ENCODE measurements around the gene TBX18. TPM values are rescaled to one million over a fixed set of nuclear protein-coding genes. Genes with fewer than 3 reads are reported as not detected.
A peak's percentile ranks its signal among the peaks of the same experiment; 100 is the strongest.

The TBX18 gene
- total RNA-seq, 1 experiment from 2014 or later: not detected

DNA sequence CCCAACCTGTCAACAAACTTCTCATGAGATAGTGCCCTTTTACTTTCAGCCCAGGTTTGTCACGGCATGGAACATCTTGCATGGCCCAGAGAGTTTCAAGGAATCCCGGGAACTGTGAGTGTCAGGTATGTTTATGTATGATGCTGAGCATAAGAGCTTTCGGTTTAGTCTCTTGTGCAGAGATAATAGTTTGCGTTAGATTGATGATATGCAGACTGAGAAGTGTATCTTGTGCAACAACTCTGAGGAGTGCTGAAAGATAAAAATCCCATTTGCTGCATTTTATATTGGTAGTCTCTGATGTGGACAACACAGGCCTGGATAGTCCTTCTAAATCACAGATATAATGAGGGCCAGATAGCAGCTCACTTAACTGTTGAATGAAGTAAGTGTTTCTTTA is 99.0 kb downstream of the TBX18 start:
- Histone ChIP-seq H2BK15ac (ENCODE audit: low read depth, low read length) (no peak overlapping the region), H3K14ac (ENCODE audit: insufficient read depth, low read length) (no peak overlapping the region), H3K79me2 (ENCODE audit: insufficient read depth, low read length) (no peaks in the 10 kb centered on the region), H3K9ac (ENCODE audit: extremely low read depth, insufficient read length, low read length) (no peak overlapping the region), H3K4ac (ENCODE audit: low read depth, low read length) (no peak overlapping the region), H2AK5ac (ENCODE audit: insufficient read length, low read length) (no peak overlapping the region), H3K23ac (ENCODE audit: insufficient read length, low read depth, low read length) (no peak overlapping the region), H2BK20ac (ENCODE audit: low read depth, low read length, poor library complexity, severe bottlenecking) (no peak overlapping the region), H3K56ac (ENCODE audit: insufficient read length, low read depth, low read length) (no peak overlapping the region), H3K79me1 (ENCODE audit: insufficient read depth, low read depth, low read length, poor library complexity, severe bottlenecking) (no peaks in the 10 kb centered on the region), H4K5ac (ENCODE audit: insufficient read length, low read depth, low read length) (no peak overlapping the region), H3K4me1 (ENCODE audit: insufficient read depth, low read length) (no peaks in the 10 kb centered on the region), H3T11ph (ENCODE audit: low read length) (no peak overlapping the region), H2BK12ac (ENCODE audit: insufficient read length, low read depth, low read length) (no peak overlapping the region), H3K27ac (ENCODE audit: insufficient read length, low read depth, low read length) (no peak overlapping the region), H4K8ac (replicated peaks; ENCODE audit: insufficient read length, low read depth, low read length) (no peak overlapping the region), H3K18ac (ENCODE audit: insufficient read length, low read depth, low read length) (no peak overlapping the region), H3K23me2 (ENCODE audit: insufficient read length, low read depth, low read length, poor library complexity, severe bottlenecking) (no peaks in the 10 kb centered on the region), H2BK120ac (ENCODE audit: low read depth, low read length, poor library complexity, severe bottlenecking) (no peak overlapping the region), H4K20me1 (ENCODE audit: control insufficient read depth, insufficient read depth, insufficient read length) (no peaks in the 10 kb centered on the region), H2BK5ac (ENCODE audit: insufficient read length, low read length) (no peak overlapping the region), H3K27me3 (ENCODE audit: insufficient read depth, low read length) (no peaks in the 10 kb centered on the region), H3K4me2 (ENCODE audit: insufficient read depth, insufficient read length, low read length) (no peak overlapping the region), H4K91ac (ENCODE audit: insufficient read length, low read depth, low read length) (no peak overlapping the region), H2AFZ (ENCODE audit: low read length) (no peak overlapping the region), H3K9me3 (ENCODE audit: control insufficient read depth, low read depth, low read length) (no peaks in the 10 kb centered on the region)
- Mint-ChIP-seq H3K36me3 (ENCODE audit: insufficient read depth in 1 of 3, low read depth in 3 of 3) (no peaks in the 10 kb centered on the region), H3K27ac (peak overlapping the region in 1 of 3 experiments; percentile 49; a peak in 1 of 7 replicates), H3K4me3 (no peak overlapping the region), H3K9me3 (no peaks in the 10 kb centered on the region), H3K27me3 (ENCODE audit: low read depth) (no peaks in the 10 kb centered on the region), H3K4me1 (peaks cover 4% of the 10 kb centered on the region in 2 experiments; a peak in 3 of 4 replicates)
- no peak for DNase-seq
- WGBS (ENCODE audit: extremely low coverage, insufficient read length, low lambda C conversion rate): no CpG with 5 or more reads among the region's 4 CpGs
- TF ChIP-seq, protein P1, sequence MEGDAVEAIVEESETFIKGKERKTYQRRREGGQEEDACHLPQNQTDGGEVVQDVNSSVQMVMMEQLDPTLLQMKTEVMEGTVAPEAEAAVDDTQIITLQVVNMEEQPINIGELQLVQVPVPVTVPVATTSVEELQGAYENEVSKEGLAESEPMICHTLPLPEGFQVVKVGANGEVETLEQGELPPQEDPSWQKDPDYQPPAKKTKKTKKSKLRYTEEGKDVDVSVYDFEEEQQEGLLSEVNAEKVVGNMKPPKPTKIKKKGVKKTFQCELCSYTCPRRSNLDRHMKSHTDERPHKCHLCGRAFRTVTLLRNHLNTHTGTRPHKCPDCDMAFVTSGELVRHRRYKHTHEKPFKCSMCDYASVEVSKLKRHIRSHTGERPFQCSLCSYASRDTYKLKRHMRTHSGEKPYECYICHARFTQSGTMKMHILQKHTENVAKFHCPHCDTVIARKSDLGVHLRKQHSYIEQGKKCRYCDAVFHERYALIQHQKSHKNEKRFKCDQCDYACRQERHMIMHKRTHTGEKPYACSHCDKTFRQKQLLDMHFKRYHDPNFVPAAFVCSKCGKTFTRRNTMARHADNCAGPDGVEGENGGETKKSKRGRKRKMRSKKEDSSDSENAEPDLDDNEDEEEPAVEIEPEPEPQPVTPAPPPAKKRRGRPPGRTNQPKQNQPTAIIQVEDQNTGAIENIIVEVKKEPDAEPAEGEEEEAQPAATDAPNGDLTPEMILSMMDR (conservative IDR thresholded peaks at IDR 0.05): no peak

Data from H9 (cell line).